Transverse colon (tissue), 4 donors: ENCODE measurements around the gene ZGRF1.

Experiments
- CTCF ChIP-seq, 5 experiments: fragments of 200-600 bp in 3 of 5; fragments of 450-650 bp in 2 of 5; sonication (generic) in 3 of 5; IDR thresholded peaks; 1 replicate in 2 of 5; 2 replicates in 3 of 5; pipeline ENCODE4 v1.5.1; 2016 to 2017; ENCODE audit warnings: antibody characterized with exemption in 5 of 5, inconsistent platforms in 3 of 5, mild to moderate bottlenecking in 2 of 5, moderate library complexity in 1 of 5
- EP300 ChIP-seq: sonication (generic); formaldehyde crosslinking; IDR thresholded peaks from one replicate; pipeline ENCODE4 v1.6.1; 2017; ENCODE audit warnings: antibody characterized with exemption, low read depth
- POLR2A ChIP-seq: fragments of 450-650 bp; IDR thresholded peaks from one replicate; pipeline ENCODE4 v1.6.1; 2016; ENCODE audit warnings: antibody characterized with exemption, mild to moderate bottlenecking, moderate library complexity
- POLR2AphosphoS5 ChIP-seq, 3 donors: sonication (generic); formaldehyde crosslinking; IDR thresholded peaks; one replicate each; pipeline ENCODE4 v1.6.1; 2016; ENCODE audit warnings: antibody characterized with exemption in 3 of 3

DNA sequence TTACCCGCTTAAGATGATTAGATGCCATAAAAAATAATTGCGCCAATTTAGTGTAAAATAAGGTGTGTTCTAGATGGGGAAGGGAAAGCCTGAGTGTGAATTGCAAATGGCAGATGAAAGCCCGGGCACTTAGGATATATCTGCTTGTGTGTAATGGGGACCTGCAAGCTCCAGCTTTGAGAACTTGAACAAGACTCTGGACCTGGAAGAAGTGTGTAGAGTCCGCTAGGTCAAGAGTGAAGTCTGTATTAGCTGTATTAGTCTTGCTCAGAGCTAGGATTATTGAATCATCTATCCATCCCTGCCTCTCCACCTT, 124.9 kb downstream of the ZGRF1 start:
- TF ChIP-seq CTCF (IDR thresholded peaks at IDR 0.05) (no peak), POLR2A (no peak), POLR2AphosphoS5 (IDR thresholded peaks at IDR 0.05) (no peak), EP300 (no peak)
